Prostate gland (tissue), 2 donors: Measurements from ENCODE around the gene BHLHE41.

Source experiments
- CTCF ChIP-seq, 4 experiments: fragments of 200-600 bp in 2 of 4; fragments of 450-650 bp in 2 of 4; sonication (generic) in 2 of 4; IDR thresholded peaks; 1 replicate in 3 of 4; 2 replicates in 1 of 4; pipeline ENCODE4 v1.5.1; 2016 to 2019; ENCODE audit warnings: antibody characterized with exemption in 4 of 4, mild to moderate bottlenecking in 2 of 4, moderate library complexity in 2 of 4
- POLR2A ChIP-seq: fragments of 450-650 bp; IDR thresholded peaks from one replicate; pipeline ENCODE4 v1.6.1; 2016; ENCODE audit warnings: antibody characterized with exemption, mild to moderate bottlenecking

- TF ChIP-seq CTCF (IDR thresholded peaks at IDR 0.05) (no peak), POLR2A (no peak)
Observed at GRCh38 chr12:26152507-26153102, 27.8 kb upstream of the BHLHE41 start.
